BE2C (cell line): ENCODE results near the gene APLP1.

Experiments
- DNase-seq: peaks from one replicate; pipeline ENCODE4 v3.0.0-alpha.2; 2020
- H3K27me3 ChIP-seq: fragments of 250-450 bp; sonication (Bioruptor Pico); 2 replicates; pipeline ENCODE4 v1.5.1; 2020; ENCODE audit warnings: mild to moderate bottlenecking
- H3K36me3 ChIP-seq: fragments of 250-450 bp; sonication (Bioruptor Pico); 2 replicates; pipeline ENCODE4 v1.5.1; 2020; ENCODE audit warnings: mild to moderate bottlenecking
- H3K4me1 ChIP-seq: fragments of 250-450 bp; sonication (Bioruptor Pico); 2 replicates; pipeline ENCODE4 v1.5.1; 2020
- H3K4me3 ChIP-seq: 2 replicates; pipeline ENCODE4 v1.5.1; 2011; ENCODE audit warnings: low read depth, low read length
- H3K9me3 ChIP-seq: fragments of 250-450 bp; sonication (Bioruptor Pico); 2 replicates; pipeline ENCODE4 v1.5.1; 2020
- CTCF ChIP-seq: IDR thresholded peaks from 2 replicates; pipeline ENCODE4 v1.5.1; 2012; ENCODE audit warnings: mild to moderate bottlenecking, low read depth, low read length

The APLP1 gene

GRCh38 chr19:35874392-35874930 lies 6.1 kb downstream of the APLP1 start:
- H3K9me3 ChIP-seq, result no peaks in the 10 kb centered on the region
- H3K27me3 ChIP-seq, result no peaks in the 10 kb centered on the region
- DNase-seq, result no peak
- H3K4me3 ChIP-seq, result no peak overlapping the region
- H3K4me1 ChIP-seq, result peaks cover 4% of the 10 kb centered on the region; the same call in 1 of the 2 replicates
- no peak for TF ChIP-seq CTCF
- H3K36me3 ChIP-seq, result peaks cover 3% of the 10 kb centered on the region

GRCh38 chr19:35879068-35879467 lies 10.7 kb downstream of the APLP1 start:
- TF ChIP-seq CTCF, result no peak
- Histone ChIP-seq H3K36me3 (no peaks in the 10 kb centered on the region; the same call in 1 of the 2 replicates), H3K9me3 (no peaks in the 10 kb centered on the region), H3K4me1 (0 out of 2 replicates have a peak, but pooled peaks cover 4% of the 10 kb centered on the region), H3K27me3 (no peaks in the 10 kb centered on the region), H3K4me3 (no peak overlapping the region)
- no peak for DNase-seq

- Histone ChIP-seq H3K4me1 (0 out of 2 replicates have a peak, but pooled peaks cover 4% of the 10 kb centered on the region), H3K36me3 (no peaks in the 10 kb centered on the region; the same call in 1 of the 2 replicates), H3K27me3 (no peaks in the 10 kb centered on the region), H3K4me3 (0 out of 2 replicates have a peak overlapping the region, but pooled peaks have one; percentile 3), H3K9me3 (no peaks in the 10 kb centered on the region)
- TF ChIP-seq CTCF, result no peak
- DNase-seq, result peak; percentile 87
Measured at GRCh38 chr19:35879770-35880317, 11.5 kb downstream of the APLP1 start.

GRCh38 chr19:35882114-35882832 lies 13.9 kb downstream of the APLP1 start:
- peak; percentile 57 for DNase-seq
- Histone ChIP-seq H3K27me3 (no peaks in the 10 kb centered on the region), H3K36me3 (no peaks in the 10 kb centered on the region), H3K4me1 (0 out of 2 replicates have a peak, but pooled peaks cover 4% of the 10 kb centered on the region), H3K9me3 (no peaks in the 10 kb centered on the region), H3K4me3 (no peak overlapping the region)
- peak; percentile 71 for TF ChIP-seq CTCF

- H3K4me1 ChIP-seq, result 0 out of 2 replicates have a peak, but pooled peaks cover 4% of the 10 kb centered on the region
- H3K4me3 ChIP-seq, result no peak overlapping the region
- no peak for TF ChIP-seq CTCF
- H3K27me3 ChIP-seq, result no peaks in the 10 kb centered on the region
- H3K36me3 ChIP-seq, result peaks cover 11% of the 10 kb centered on the region
- DNase-seq, result no peak
- no peaks in the 10 kb centered on the region for H3K9me3 ChIP-seq
Measured at GRCh38 chr19:35883882-35884281, 15.5 kb downstream of the APLP1 start.

GRCh38 chr19:35885225-35885738 lies 16.9 kb downstream of the APLP1 start:
- Histone ChIP-seq H3K36me3 (peaks cover 21% of the 10 kb centered on the region), H3K27me3 (no peaks in the 10 kb centered on the region), H3K4me1 (no peaks in the 10 kb centered on the region), H3K4me3 (no peak overlapping the region), H3K9me3 (no peaks in the 10 kb centered on the region)
- DNase-seq, result no peak
- no peak for TF ChIP-seq CTCF
